HG03520 (cell line): ENCODE data around the gene PLCH1.
A peak's percentile ranks its signal among the peaks of the same experiment; 100 is the strongest.

ENCODE experiments used
- ATAC-seq: cut with Tn5 transposase; IDR thresholded peaks from one replicate; pipeline ENCODE4 v1.9.1; 2021; ENCODE audit warnings: mild to moderate bottlenecking, moderate library complexity; ENCODE audit not compliant: unreplicated experiment

Gene PLCH1

GRCh38 chr3:155701882-155702465 lies 42.9 kb downstream of the PLCH1 start:
- peak; percentile 73 for ATAC-seq

GRCh38 chr3:155697542-155697941 lies 47.3 kb downstream of the PLCH1 start:
- ATAC-seq, result no peak

GRCh38 chr3:155690921-155691320 lies 54.0 kb downstream of the PLCH1 start:
- no peak for ATAC-seq

- no peak for ATAC-seq
Measured at GRCh38 chr3:155688481-155688880, 56.4 kb downstream of the PLCH1 start.

- no peak for ATAC-seq
Measured at GRCh38 chr3:155683344-155683720, 61.5 kb downstream of the PLCH1 start.

GRCh38 chr3:155682426-155683343 lies 62.2 kb downstream of the PLCH1 start:
- ATAC-seq, result no peak

GRCh38 chr3:155676252-155676981 lies 68.5 kb downstream of the PLCH1 start:
- ATAC-seq, result no peak

- no peak for ATAC-seq
Measured at GRCh38 chr3:155675094-155675493, 69.8 kb downstream of the PLCH1 start.

GRCh38 chr3:155673421-155673820 lies 71.5 kb downstream of the PLCH1 start:
- ATAC-seq, result no peak

GRCh38 chr3:155670335-155670734 lies 74.5 kb downstream of the PLCH1 start:
- no peak for ATAC-seq

- no peak for ATAC-seq
Measured at GRCh38 chr3:155667988-155668387, 76.9 kb downstream of the PLCH1 start.

GRCh38 chr3:155664925-155665695 lies 79.8 kb downstream of the PLCH1 start:
- ATAC-seq, result no peak

GRCh38 chr3:155663467-155664212 lies 81.2 kb downstream of the PLCH1 start:
- no peak for ATAC-seq

- no peak for ATAC-seq
Measured at GRCh38 chr3:155661760-155662159, 83.1 kb downstream of the PLCH1 start.

- ATAC-seq, result no peak
Measured at GRCh38 chr3:155661042-155661441, 83.8 kb downstream of the PLCH1 start.

GRCh38 chr3:155658671-155659261 lies 86.1 kb downstream of the PLCH1 start:
- ATAC-seq, result no peak

- no peak for ATAC-seq
Measured at GRCh38 chr3:155658006-155658405, 86.9 kb downstream of the PLCH1 start.

GRCh38 chr3:155657161-155657560 lies 87.7 kb downstream of the PLCH1 start:
- no peak for ATAC-seq

- ATAC-seq, result no peak
Measured at GRCh38 chr3:155656466-155656865, 88.4 kb downstream of the PLCH1 start.
